ENCODE data around the gene FSD1L.
"Not testable (repeated sequence)": the region's sequence is repeated elsewhere in the genome, so short reads cannot be mapped to it uniquely, and the experiment has no call there.

The FSD1L gene

DNA sequence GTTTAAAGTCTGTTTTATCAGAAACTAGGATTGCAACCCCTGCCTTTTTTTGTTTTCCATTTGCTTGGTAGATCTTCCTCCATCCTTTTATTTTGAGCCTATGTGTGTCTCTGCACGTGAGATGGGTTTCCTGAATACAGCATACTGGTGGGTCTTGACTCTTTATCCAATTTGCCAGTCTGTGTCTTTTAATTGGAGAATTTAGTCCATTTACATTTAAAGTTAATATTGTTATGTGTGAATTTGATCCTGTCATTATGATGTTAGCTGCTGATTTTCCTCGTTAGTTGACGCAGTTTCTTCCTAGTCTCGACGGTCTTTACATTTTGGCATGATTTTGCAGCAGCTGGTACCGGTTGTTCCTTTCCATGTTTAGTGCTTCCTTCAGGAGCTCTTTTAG, 132.1 kb downstream of the FSD1L start:
- DNase-seq, result not testable (repeated sequence)

DNA sequence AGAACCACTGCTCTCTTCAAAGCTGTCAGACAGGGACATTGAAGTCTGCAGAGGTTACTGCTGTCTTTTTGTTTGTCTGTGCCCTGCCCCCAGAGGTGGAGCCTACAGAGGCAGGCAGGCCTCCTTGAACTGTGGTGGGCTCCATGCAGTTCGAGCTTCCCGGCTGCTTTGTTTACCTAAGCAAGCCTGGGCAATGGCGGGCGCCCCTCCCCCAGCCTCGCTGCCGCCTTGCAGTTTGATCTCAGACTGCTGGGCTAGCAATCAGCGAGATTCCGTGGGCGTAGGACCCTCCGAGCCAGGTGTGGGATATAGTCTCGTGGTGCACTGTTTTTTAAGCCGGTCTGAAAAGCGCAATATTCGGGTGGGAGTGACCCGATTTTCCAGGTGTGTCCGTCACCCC, 133.7 kb downstream of the FSD1L start:
- not testable (repeated sequence) for DNase-seq

DNA sequence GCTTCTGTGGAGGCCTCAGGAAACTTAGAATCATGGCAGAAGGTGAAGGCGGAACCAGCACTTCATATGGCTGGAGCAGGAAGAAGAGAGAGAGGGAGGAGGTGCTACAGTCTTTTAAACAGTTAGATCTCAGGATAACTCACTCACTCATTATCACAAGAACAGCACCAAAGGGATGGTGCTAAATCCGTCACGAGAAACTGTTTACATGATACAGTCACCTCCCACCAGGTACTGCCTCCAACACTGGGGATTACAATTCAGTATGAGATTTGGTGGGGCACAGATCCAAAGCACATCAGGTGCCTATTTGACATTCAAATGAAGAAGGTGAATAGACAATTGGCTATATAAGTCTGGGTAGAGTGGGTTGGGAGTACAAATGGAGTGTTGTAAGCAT, 145.3 kb downstream of the FSD1L start:
- no peak for DNase-seq

Data from midbrain (tissue), 1 donor.